H1 (cell line): ENCODE data around the gene EXOC6. TPM values are rescaled to one million over a fixed set of nuclear protein-coding genes. Genes with fewer than 3 reads are reported as not detected.
A peak's percentile ranks its signal among the peaks of the same experiment; 100 is the strongest.

Source experiments
- CTCF ChIA-PET: fragments of 300-600 bp; sonication (Branson Sonifier 250); formaldehyde crosslinking; loops from one replicate; lab custom pipeline; 2021; ENCODE audit not compliant: partially characterized antibody; lab: Charles Lee
- POLR2A ChIA-PET: fragments of 300-600 bp; sonication (Branson Sonifier 250); formaldehyde crosslinking; loops from one replicate; lab custom pipeline; 2021; ENCODE audit warnings: inconsistent platforms; ENCODE audit not compliant: partially characterized antibody; lab: Charles Lee
- DNase-seq, 2 experiments: peaks; one replicate each; pipeline versions ENCODE4 v3.0.0 to v3.0.0-alpha.2; 2010 to 2022; ENCODE audit warnings: low spot score in 2 of 2, low read depth in 1 of 2, mixed read lengths in 1 of 2
- FAIRE-seq: peaks from 2 replicates; lab custom pipeline; 2011; peaks lifted over from hg19 to GRCh38; lab: Jason Lieb, UNC
- H2AFZ ChIP-seq: 2 replicates; pipeline ENCODE4 v1.8.1; 2012; ENCODE audit warnings: low read length, inconsistent platforms
- H2AK5ac ChIP-seq: 2 replicates; pipeline ENCODE4 v1.6.1; 2013; ENCODE audit warnings: low read depth, low read length
- H2BK120ac ChIP-seq: replicated peaks from 2 replicates; pipeline ENCODE3; 2013; ENCODE audit warnings: low read depth, low read length, inconsistent platforms
- H2BK12ac ChIP-seq: 2 replicates; pipeline ENCODE4 v1.6.1; 2013; ENCODE audit warnings: low read depth, low read length
- H2BK15ac ChIP-seq: 2 replicates; pipeline ENCODE4 v1.6.1; 2013; ENCODE audit warnings: low read length
- H2BK20ac ChIP-seq: 2 replicates; pipeline ENCODE4 v1.6.1; 2013; ENCODE audit warnings: low read length
- H2BK5ac ChIP-seq: 2 replicates; pipeline ENCODE4 v1.6.1; 2013; ENCODE audit warnings: low read depth, low read length
- H3K14ac ChIP-seq: 2 replicates; pipeline ENCODE4 v1.6.1; 2013; ENCODE audit warnings: inconsistent platforms; ENCODE audit not compliant: insufficient read length
- H3K18ac ChIP-seq: 2 replicates; pipeline ENCODE4 v1.6.1; 2013; ENCODE audit warnings: low read length; ENCODE audit errors: extremely low read depth
- H3K23ac ChIP-seq: 2 replicates; pipeline ENCODE4 v1.6.1; 2013; ENCODE audit warnings: inconsistent platforms; ENCODE audit not compliant: insufficient read length
- H3K23me2 ChIP-seq: 2 replicates; pipeline ENCODE4 v1.6.1; 2013; ENCODE audit warnings: low read depth, low read length
- H3K27ac ChIP-seq: 2 replicates; pipeline ENCODE4 v1.6.1; 2011; ENCODE audit warnings: low read depth, low read length, inconsistent platforms
- H3K27me3 ChIP-seq, 4 experiments: replicated peaks in 1 of 4; 1 replicate in 1 of 4; 2 replicates in 3 of 4; pipeline versions ENCODE4 v1.6.1 to v1.8.1; 2011 to 2013; ENCODE audit warnings: low read length in 3 of 4, mild to moderate bottlenecking in 3 of 4, inconsistent platforms in 2 of 4, mixed read lengths in 2 of 4, moderate library complexity in 1 of 4; ENCODE audit not compliant: control insufficient read depth in 3 of 4, insufficient read depth in 3 of 4; ENCODE audit errors: extremely low read depth in 1 of 4
- H3K36me3 ChIP-seq, 4 experiments: 2 replicates each; pipeline versions ENCODE4 v1.6.1 to v1.8.1; 2011 to 2013; ENCODE audit warnings: mild to moderate bottlenecking in 4 of 4, low read length in 3 of 4, moderate library complexity in 2 of 4, control low read depth in 1 of 4, inconsistent platforms in 1 of 4; ENCODE audit not compliant: insufficient read depth in 4 of 4, control insufficient read depth in 2 of 4
- H3K4ac ChIP-seq: replicated peaks from 2 replicates; pipeline ENCODE3; 2013; ENCODE audit warnings: low read length, low read depth, mixed read lengths, inconsistent platforms; ENCODE audit not compliant: insufficient read length
- H3K4me1 ChIP-seq, 4 experiments: replicated peaks in 1 of 4; 1 replicate in 1 of 4; 2 replicates in 3 of 4; pipeline versions ENCODE4 v1.6.1 to v1.8.1; 2011 to 2013; ENCODE audit warnings: low read length in 3 of 4, inconsistent platforms in 2 of 4, mixed read lengths in 1 of 4; ENCODE audit not compliant: insufficient read depth in 4 of 4, control insufficient read depth in 3 of 4
- H3K4me2 ChIP-seq, 2 experiments: 2 replicates each; pipeline versions ENCODE4 v1.6.1 to v1.8.1; 2011 to 2013; ENCODE audit warnings: low read depth in 2 of 2, low read length in 2 of 2, control low read depth in 1 of 2, inconsistent platforms in 1 of 2, mild to moderate bottlenecking in 1 of 2; ENCODE audit not compliant: insufficient read depth in 1 of 2
- H3K4me3 ChIP-seq, 4 experiments: fragments of 200-600, 300-600 bp in 1 of 4; sonication (generic), shearing (Covaris generic), sonication (Bioruptor Twin) in 1 of 4; 2 replicates each; pipeline versions ENCODE4 v1.5.1 to v1.8.1; 2011 to 2016; ENCODE audit warnings: low read length in 4 of 4, low read depth in 3 of 4, control low read depth in 2 of 4, inconsistent platforms in 2 of 4, mild to moderate bottlenecking in 2 of 4, mixed read lengths in 1 of 4, moderate library complexity in 1 of 4; ENCODE audit not compliant: insufficient read depth in 2 of 4; ENCODE audit errors: extremely low read depth in 1 of 4
- H3K56ac ChIP-seq: replicated peaks from 2 replicates; pipeline ENCODE3; 2013; ENCODE audit warnings: low read depth, mild to moderate bottlenecking, mixed read lengths, low read length, inconsistent platforms; ENCODE audit not compliant: insufficient read length
- H3K79me1 ChIP-seq: 2 replicates; pipeline ENCODE4 v1.6.1; 2013; ENCODE audit warnings: low read depth, low read length, control low read depth
- H3K79me2 ChIP-seq, 2 experiments: 2 replicates each; pipeline versions ENCODE4 v1.6.1 to v1.8.1; 2012 to 2013; ENCODE audit warnings: low read length in 2 of 2, mild to moderate bottlenecking in 2 of 2, inconsistent platforms in 1 of 2; ENCODE audit not compliant: insufficient read depth in 2 of 2, control insufficient read depth in 1 of 2
- H3K9ac ChIP-seq, 4 experiments: replicated peaks in 1 of 4; 1 replicate in 1 of 4; 2 replicates in 3 of 4; pipeline versions ENCODE4 v1.6.1 to v1.8.1; 2011 to 2013; ENCODE audit warnings: low read depth in 3 of 4, low read length in 3 of 4, control low read depth in 2 of 4, mild to moderate bottlenecking in 2 of 4, moderate library complexity in 2 of 4, inconsistent platforms in 1 of 4; ENCODE audit errors: extremely low read depth in 1 of 4
- H3K9me3 ChIP-seq, 2 experiments: 2 replicates each; pipeline versions ENCODE4 v1.6.1 to v1.8.1; 2012 to 2013; ENCODE audit warnings: mild to moderate bottlenecking in 2 of 2, moderate library complexity in 2 of 2, control low read depth in 1 of 2, inconsistent platforms in 1 of 2, low read depth in 1 of 2, low read length in 1 of 2, mixed read lengths in 1 of 2; ENCODE audit not compliant: insufficient read depth in 2 of 2
- H4K20me1 ChIP-seq, 2 experiments: replicated peaks in 1 of 2; 2 replicates each; pipeline versions ENCODE3 to v1.8.1; 2011 to 2013; ENCODE audit warnings: inconsistent platforms in 2 of 2, low read length in 2 of 2, mild to moderate bottlenecking in 1 of 2; ENCODE audit not compliant: insufficient read depth in 2 of 2, control insufficient read depth in 1 of 2
- H4K5ac ChIP-seq: 2 replicates; pipeline ENCODE4 v1.6.1; 2013; ENCODE audit warnings: low read length, low read depth, mixed read lengths, inconsistent platforms; ENCODE audit not compliant: insufficient read length
- H4K8ac ChIP-seq: 2 replicates; pipeline ENCODE4 v1.8.0; 2013; ENCODE audit warnings: mild to moderate bottlenecking, moderate library complexity, low read length, inconsistent platforms; ENCODE audit not compliant: insufficient read depth; ENCODE audit errors: extremely low read depth
- H4K91ac ChIP-seq: replicated peaks from 2 replicates; pipeline ENCODE3; 2013; ENCODE audit warnings: low read length, mixed read lengths, inconsistent platforms; ENCODE audit not compliant: insufficient read length
- ASH2L ChIP-seq: fragments of 200-600, 300-600 bp; sonication (generic); IDR thresholded peaks from one replicate; pipeline ENCODE4 v1.7.1; 2017; ENCODE audit warnings: low read length
- CEBPB ChIP-seq: IDR thresholded peaks from 2 replicates; pipeline ENCODE4 v1.6.1; 2012; ENCODE audit warnings: low read depth, low read length
- HDAC6 ChIP-seq: IDR thresholded peaks from one replicate; pipeline ENCODE4 v1.7.1; 2012; ENCODE audit warnings: low read depth, mild to moderate bottlenecking, inconsistent platforms, low read length, moderate library complexity
- KDM1A ChIP-seq: fragments of 200-600, 300-600 bp; sonication (generic); IDR thresholded peaks from 2 replicates; pipeline ENCODE4 v1.7.1; 2016; ENCODE audit warnings: mild to moderate bottlenecking, low read length, borderline replicate concordance
- KDM5A ChIP-seq: fragments of 200-600 bp; IDR thresholded peaks from 2 replicates; pipeline ENCODE4 v1.7.1; 2012; ENCODE audit warnings: mild to moderate bottlenecking, low read length, inconsistent platforms, mixed read lengths
- RBBP5 ChIP-seq: IDR thresholded peaks from 2 replicates; pipeline ENCODE4 v1.7.1; 2012; ENCODE audit warnings: low read depth, mild to moderate bottlenecking, inconsistent platforms, low read length, moderate library complexity, borderline replicate concordance
- SP2 ChIP-seq: IDR thresholded peaks from 2 replicates; pipeline ENCODE4 v1.6.1; 2012; ENCODE audit warnings: mild to moderate bottlenecking, low read length, inconsistent platforms
- TAF7 ChIP-seq: optimal IDR thresholded peaks from 2 replicates; pipeline ENCODE3; 2011; ENCODE audit warnings: low read depth, mild to moderate bottlenecking, inconsistent platforms, low read length, moderate library complexity, borderline replicate concordance
- YY1 ChIP-seq: IDR thresholded peaks from 2 replicates; pipeline ENCODE4 v1.6.1; 2011; ENCODE audit warnings: low read depth, mild to moderate bottlenecking, low read length
- WGBS, 2 experiments: shearing (Covaris generic) in 1 of 2; methylation state at CpG; one replicate each; pipeline versions ENCODE4 v1.1.6 to v1.1.7; 2013 to 2015; ENCODE audit warnings: low lambda C conversion rate in 2 of 2, mixed read lengths in 2 of 2, inconsistent platforms in 1 of 2, low coverage in 1 of 2, missing lambda C conversion rate in 1 of 2; ENCODE audit not compliant: insufficient replicate concordance in 2 of 2, insufficient coverage in 1 of 2, insufficient read length in 1 of 2; ENCODE audit errors: extremely low coverage in 1 of 2, missing lambda C conversion rate in 1 of 2; 5-methylcytosine and 5-hydroxymethylcytosine counted together
- polyA plus RNA-seq, 7 experiments: library from polyadenylated mRNA; depleted of rRNA in 3 of 7; stranded (reverse) in 5 of 7; unstranded in 2 of 7; fragments of >200 nt in 5 of 7; fragments of 200-250 nt in 2 of 7; gene quantifications; 1 replicate in 5 of 7; 2 replicates in 1 of 7; 4 replicates in 1 of 7; pipeline versions ENCODE4 v1.2.1 to v1.2.3, GENCODE V29; 2011 to 2013; ENCODE audit warnings: missing spikeins in 2 of 7, mixed read lengths in 2 of 7
- total RNA-seq: library from RNA; stranded (reverse); fragmentation: NEBNext Ultra II Directional; extraction: Animal tissue kit (Norgen Biotek cat#: 25700); gene quantifications from 2 replicates; pipeline ENCODE4 v1.2.1, GENCODE V29; 2021
- TF ChIP-seq, protein P1 (sequence below), 3 experiments: IDR thresholded peaks; 1 replicate in 2 of 3; 2 replicates in 1 of 3; pipeline versions ENCODE4 v1.5.1 to v1.6.1; 2011; ENCODE audit warnings: low read length in 3 of 3, mild to moderate bottlenecking in 3 of 3, inconsistent platforms in 2 of 3, low read depth in 1 of 3, moderate library complexity in 1 of 3; ENCODE audit not compliant: insufficient read depth in 1 of 3; ENCODE audit errors: control extremely low read depth in 1 of 3

Gene EXOC6
- total and polyA plus RNA-seq, 2 of the 8 experiments (the other 6 are each of a cell fraction or from before 2014, with no cell fraction given) = 1.7 to 4.5 TPM

DNA sequence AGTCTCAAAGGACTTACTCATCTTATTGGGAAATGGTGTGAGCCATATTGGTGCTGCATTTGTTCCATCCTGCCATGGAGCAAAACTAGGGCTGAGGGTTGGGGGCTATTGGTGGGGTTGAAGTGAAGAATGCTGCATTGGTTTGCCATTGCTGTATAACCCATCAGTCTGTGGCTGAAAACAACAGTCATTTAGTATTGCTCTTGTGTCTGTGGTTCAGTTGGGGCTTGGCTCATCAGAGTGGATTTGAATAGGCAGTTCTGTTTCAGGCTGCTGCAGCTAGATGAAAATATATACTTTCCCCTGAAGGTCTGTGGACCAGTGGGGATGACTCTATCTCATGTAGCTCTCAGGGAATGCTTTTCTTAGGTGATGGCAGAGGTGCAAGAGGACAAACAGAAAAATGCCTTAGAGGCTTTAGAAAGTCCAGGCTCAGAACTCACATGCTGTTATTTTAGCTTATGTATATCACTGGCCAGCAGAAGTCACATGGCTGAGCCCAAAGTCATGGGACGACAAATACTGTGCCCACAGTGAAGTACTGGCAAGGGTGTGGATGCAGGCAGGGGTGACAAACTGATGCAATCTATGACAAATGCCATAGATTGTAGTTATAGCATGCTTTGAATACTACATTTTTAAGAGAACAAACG, 15.2 kb upstream of the EXOC6 start:
- no peak overlapping the region for H2BK15ac ChIP-seq
- H4K5ac ChIP-seq = no peak overlapping the region
- no peaks in the 10 kb centered on the region for H3K9me3 ChIP-seq
- H3K18ac ChIP-seq = no peak overlapping the region
- H3K36me3 ChIP-seq = no peaks in the 10 kb centered on the region
- H2AK5ac ChIP-seq = no peak overlapping the region
- H3K14ac ChIP-seq = no peak overlapping the region
- H2BK120ac ChIP-seq = no peak overlapping the region
- no peak overlapping the region for H3K9ac ChIP-seq
- no peak overlapping the region for H3K4ac ChIP-seq
- H2BK5ac ChIP-seq = no peak overlapping the region
- no peak overlapping the region for H3K4me3 ChIP-seq
- H4K91ac ChIP-seq = no peak overlapping the region
- TF ChIP-seq RBBP5 (no peak), TAF7 (no peak), SP2 (no peak), KDM5A (no peak), CEBPB (no peak), HDAC6 (no peak), KDM1A (no peak), ASH2L (no peak), YY1 (no peak)
- TF ChIP-seq, protein P1, sequence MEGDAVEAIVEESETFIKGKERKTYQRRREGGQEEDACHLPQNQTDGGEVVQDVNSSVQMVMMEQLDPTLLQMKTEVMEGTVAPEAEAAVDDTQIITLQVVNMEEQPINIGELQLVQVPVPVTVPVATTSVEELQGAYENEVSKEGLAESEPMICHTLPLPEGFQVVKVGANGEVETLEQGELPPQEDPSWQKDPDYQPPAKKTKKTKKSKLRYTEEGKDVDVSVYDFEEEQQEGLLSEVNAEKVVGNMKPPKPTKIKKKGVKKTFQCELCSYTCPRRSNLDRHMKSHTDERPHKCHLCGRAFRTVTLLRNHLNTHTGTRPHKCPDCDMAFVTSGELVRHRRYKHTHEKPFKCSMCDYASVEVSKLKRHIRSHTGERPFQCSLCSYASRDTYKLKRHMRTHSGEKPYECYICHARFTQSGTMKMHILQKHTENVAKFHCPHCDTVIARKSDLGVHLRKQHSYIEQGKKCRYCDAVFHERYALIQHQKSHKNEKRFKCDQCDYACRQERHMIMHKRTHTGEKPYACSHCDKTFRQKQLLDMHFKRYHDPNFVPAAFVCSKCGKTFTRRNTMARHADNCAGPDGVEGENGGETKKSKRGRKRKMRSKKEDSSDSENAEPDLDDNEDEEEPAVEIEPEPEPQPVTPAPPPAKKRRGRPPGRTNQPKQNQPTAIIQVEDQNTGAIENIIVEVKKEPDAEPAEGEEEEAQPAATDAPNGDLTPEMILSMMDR (IDR thresholded peaks at IDR 0.05; ENCODE audit: control extremely low read depth in 1 of 3, insufficient read depth in 1 of 3, low read depth in 1 of 3, low read length in 3 of 3) = no peak
- ChIA-PET CTCF (interaction anchor here (0.7 to 7.3 kb wide), 4 partner anchors 11 to 289 kb away, joined by 3 to 86 read pairs (median 5); partner anchors contain the start of gene EXOC6), POLR2A (no interaction called here)
- H4K8ac ChIP-seq = no peak overlapping the region
- H3K23me2 ChIP-seq = no peaks in the 10 kb centered on the region; the same call in 1 of the 2 replicates
- H3K4me1 ChIP-seq = 0 out of 7 replicates have a peak, but pooled peaks cover 0 to 3% (median 0%) of the 10 kb centered on the region in 4 experiments
- FAIRE-seq (no peak), DNase-seq (peak in 1 of 2 experiments; percentile 13)
- no peaks in the 10 kb centered on the region for H4K20me1 ChIP-seq
- H3K23ac ChIP-seq = no peak overlapping the region
- no peaks in the 10 kb centered on the region for H3K79me1 ChIP-seq
- no peak overlapping the region for H3K4me2 ChIP-seq
- WGBS, 2 experiments = 84% methylated on average over 2 of the region's 2 CpGs; no CpG with 5 or more reads in 1 of the 2 experiments
- H2BK20ac ChIP-seq = no peak overlapping the region
- no peak overlapping the region for H2AFZ ChIP-seq
- no peaks in the 10 kb centered on the region for H3K27me3 ChIP-seq
- no peak overlapping the region for H3K56ac ChIP-seq
- H3K79me2 ChIP-seq = no peaks in the 10 kb centered on the region
- H2BK12ac ChIP-seq = no peak overlapping the region
- no peak overlapping the region for H3K27ac ChIP-seq
